ENCODE data around the gene TOX2.

DNA sequence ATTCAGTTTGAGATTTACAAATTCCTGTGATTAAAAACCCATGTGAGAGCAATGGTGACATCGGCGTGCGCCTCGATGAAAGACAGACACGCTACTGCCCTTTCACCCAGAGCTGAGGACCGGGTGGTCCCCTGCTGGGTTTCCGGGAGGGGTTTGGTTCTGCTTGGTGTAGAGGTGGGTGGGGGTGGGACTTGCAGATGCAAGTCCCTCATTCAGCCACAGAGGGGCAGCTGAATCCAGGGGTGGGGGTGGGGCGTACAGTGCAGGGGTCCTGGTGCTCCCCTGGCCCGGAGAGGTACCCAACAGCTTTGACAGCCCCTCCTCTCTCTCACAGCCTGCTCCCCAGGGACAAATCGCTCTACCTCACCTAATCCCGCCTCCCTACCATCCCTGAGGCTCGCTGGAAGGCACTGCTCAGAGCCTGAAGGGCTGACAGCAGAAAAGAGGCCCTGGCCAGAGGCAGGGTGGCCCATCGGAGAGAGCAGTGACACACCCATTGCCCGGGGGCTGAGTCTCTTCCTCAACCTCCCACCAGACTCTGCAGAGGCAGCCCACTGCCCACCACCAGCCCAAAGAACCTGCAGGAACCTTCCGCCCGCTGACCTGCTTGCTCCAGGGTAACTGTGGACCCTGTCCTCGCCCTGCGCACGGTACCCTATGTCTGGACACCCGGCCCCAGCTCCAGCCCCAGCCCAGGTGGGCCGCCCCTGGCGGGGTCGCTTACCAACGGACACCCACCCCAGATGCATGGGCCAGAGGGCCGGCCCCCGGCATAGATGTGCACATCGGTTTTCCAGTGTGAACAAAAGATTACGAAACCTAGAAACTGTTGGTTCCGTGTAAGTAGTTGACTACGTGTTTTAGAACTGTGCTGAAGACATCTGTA, 153.9 kb downstream of the TOX2 start:
- TF ChIP-seq POLR2A (IDR thresholded peaks at IDR 0.05; ENCODE audit: control extremely low read depth in 1 of 2, low read depth in 2 of 2, low read length in 2 of 2) (no peak), RFX5 (IDR thresholded peaks at IDR 0.05; ENCODE audit: borderline replicate concordance, low read depth, low read length) (no peak), JUND (IDR thresholded peaks at IDR 0.05; ENCODE audit: low read length) (no peak), POLR2AphosphoS5 (IDR thresholded peaks at IDR 0.05; ENCODE audit: low read depth, low read length) (no peak), SIN3A (conservative IDR thresholded peaks at IDR 0.05 in 1 of 2, IDR thresholded peaks at IDR 0.05 in 1 of 2; ENCODE audit: low read depth in 1 of 2, low read length in 2 of 2) (no peak), CHD1 (IDR thresholded peaks at IDR 0.05; ENCODE audit: low read depth, low read length) (no peak), RXRA (IDR thresholded peaks at IDR 0.05; ENCODE audit: insufficient read depth, low read depth, low read length) (no peak), PHF8 (conservative IDR thresholded peaks at IDR 0.05; ENCODE audit: low read depth, low read length) (no peak), SP2 (IDR thresholded peaks at IDR 0.05; ENCODE audit: low read length) (no peak), ASH2L (IDR thresholded peaks at IDR 0.05; ENCODE audit: low read length) (no peak), YY1 (IDR thresholded peaks at IDR 0.05; ENCODE audit: low read depth, low read length) (no peak), SUZ12 (IDR thresholded peaks at IDR 0.05; ENCODE audit: low read length) (no peak)
- TF ChIP-seq, protein P1, sequence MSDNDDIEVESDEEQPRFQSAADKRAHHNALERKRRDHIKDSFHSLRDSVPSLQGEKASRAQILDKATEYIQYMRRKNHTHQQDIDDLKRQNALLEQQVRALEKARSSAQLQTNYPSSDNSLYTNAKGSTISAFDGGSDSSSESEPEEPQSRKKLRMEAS (IDR thresholded peaks at IDR 0.05): no peak
- TF ChIP-seq, protein P2, sequence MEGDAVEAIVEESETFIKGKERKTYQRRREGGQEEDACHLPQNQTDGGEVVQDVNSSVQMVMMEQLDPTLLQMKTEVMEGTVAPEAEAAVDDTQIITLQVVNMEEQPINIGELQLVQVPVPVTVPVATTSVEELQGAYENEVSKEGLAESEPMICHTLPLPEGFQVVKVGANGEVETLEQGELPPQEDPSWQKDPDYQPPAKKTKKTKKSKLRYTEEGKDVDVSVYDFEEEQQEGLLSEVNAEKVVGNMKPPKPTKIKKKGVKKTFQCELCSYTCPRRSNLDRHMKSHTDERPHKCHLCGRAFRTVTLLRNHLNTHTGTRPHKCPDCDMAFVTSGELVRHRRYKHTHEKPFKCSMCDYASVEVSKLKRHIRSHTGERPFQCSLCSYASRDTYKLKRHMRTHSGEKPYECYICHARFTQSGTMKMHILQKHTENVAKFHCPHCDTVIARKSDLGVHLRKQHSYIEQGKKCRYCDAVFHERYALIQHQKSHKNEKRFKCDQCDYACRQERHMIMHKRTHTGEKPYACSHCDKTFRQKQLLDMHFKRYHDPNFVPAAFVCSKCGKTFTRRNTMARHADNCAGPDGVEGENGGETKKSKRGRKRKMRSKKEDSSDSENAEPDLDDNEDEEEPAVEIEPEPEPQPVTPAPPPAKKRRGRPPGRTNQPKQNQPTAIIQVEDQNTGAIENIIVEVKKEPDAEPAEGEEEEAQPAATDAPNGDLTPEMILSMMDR (IDR thresholded peaks at IDR 0.05; ENCODE audit: control extremely low read depth in 1 of 3, insufficient read depth in 1 of 3, low read depth in 1 of 3, low read length in 3 of 3): 0 out of 4 replicates have a peak, but pooled peaks of 1 of the 3 experiments have one; percentile 11

All from H1 (cell line).